NCI-H1694 treated with DMSO at 0.1 percent for 48 hours (cell line): ENCODE data around the gene STXBP1.
"Not testable (repeated sequence)": the region's sequence is repeated elsewhere in the genome, so short reads cannot be mapped to it uniquely, and the experiment has no call there.

Source experiments
- DNase-seq: peaks from one replicate; lab custom pipeline; 2025; lab: John Stamatoyannopoulos, UW

STXBP1 gene

GRCh38 chr9:127614961-127615360 lies 2.9 kb downstream of the STXBP1 start:
- no peak for DNase-seq

DNA sequence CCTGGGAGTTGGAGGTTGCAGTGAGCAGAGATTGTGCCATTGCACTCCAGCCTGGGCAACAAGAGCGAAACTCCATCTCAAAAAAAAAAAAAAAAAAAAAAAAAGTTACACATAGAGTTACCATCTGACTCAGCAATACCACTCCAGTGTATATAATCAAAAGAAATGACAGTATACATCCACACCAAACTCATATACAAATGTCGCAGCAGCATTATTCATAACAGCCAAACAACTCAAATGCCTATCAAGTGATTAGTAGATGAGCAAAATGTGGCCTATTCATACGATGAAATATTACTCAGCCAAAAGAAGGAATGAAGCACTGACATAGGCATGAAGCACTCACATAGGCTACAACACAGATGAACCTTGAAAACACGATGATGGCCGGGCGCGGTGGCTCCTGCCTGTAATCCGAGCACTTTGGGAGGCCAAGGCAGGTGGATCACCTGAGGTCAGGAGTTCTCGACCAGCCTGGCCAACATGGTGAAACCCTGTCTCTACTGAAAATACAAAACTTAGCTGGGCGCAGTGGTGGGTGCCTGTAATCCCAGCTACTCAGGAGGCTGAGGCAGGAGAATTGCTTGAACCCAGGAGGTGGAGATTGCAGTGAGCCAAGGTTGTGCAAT lies 9.4 kb downstream of the STXBP1 start:
- DNase-seq = not testable (repeated sequence)

DNA sequence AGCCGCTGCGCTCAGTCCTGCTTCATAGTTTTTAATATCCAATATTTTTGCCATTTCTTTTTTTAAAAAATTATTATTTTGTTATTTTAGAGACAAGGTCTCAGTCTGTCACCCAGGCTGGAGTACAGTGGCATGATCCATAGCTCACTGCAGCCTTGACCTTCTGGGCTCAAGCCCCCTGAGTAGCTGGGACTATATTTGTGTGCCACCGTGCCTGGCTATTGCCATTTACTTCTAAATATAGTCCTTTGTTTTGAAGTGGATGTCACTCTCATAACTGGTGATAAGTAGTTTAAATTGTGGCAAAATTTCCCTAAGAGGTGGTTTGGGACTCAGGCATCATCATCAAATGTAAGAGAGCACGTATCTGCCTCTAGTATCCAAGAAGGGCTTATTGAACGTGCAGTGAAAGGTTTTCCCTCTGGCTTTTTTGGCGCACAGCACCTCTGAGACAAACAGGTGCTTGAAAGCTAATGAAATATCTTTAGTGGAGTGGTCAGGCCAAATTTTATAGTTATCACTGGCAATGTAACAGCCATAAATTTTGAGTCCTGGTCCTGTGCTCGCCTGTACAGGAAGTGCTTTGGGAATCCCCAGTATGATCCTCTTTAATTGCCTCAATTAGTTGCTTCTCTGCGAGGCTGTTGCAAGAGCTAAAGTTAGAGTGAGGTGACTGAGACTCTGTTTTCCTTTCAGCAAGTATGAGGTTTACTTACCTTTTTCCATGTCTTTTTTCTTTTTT lies 14.8 kb downstream of the STXBP1 start:
- no peak for DNase-seq

DNA sequence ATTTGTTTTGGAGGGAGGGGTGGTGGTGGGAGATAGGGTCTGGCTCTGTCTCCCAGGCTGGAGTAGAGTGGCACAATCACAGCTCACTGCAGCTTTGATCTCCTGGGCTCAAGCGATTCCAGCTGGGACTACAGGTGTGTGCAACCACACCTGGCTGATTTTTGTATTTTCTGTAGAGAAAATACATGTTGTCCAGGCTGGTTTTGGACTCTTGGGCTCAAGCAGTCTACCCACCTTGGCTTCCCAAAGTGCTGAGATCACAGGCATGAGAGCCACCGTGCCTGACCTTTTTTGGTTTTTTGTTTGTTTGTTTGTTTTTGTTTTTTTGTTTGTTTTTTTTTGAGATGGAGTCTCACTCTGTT lies 15.4 kb downstream of the STXBP1 start:
- DNase-seq = no peak

- DNase-seq = no peak
Measured at GRCh38 chr9:127628758-127629467, 16.8 kb downstream of the STXBP1 start.

- DNase-seq = no peak
Measured at GRCh38 chr9:127629468-127630081, 17.5 kb downstream of the STXBP1 start.

GRCh38 chr9:127633216-127633862 lies 21.3 kb downstream of the STXBP1 start:
- DNase-seq = no peak

GRCh38 chr9:127634021-127634420 lies 21.9 kb downstream of the STXBP1 start:
- DNase-seq = no peak

DNA sequence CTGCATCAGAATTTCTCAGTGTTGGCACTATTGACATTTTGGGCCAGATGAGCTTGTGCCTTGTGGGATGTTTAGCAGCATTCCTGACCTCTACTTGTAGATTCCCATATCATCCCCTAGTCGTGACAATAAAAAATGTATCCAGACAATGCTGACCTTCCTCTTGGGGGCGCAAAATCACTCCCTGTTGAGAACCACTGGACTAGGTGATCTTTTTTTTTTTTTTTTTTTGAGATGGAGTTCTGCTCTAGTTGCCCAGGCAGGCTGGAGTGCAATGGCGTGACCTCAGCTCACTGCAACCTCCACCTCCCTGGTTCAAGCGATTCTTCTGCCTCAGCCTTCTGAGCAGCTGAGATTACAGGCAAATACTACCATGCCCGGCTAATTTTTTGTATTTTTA lies 22.6 kb downstream of the STXBP1 start:
- DNase-seq = peak; percentile 22

- no peak for DNase-seq
Measured at GRCh38 chr9:127635201-127635735, 23.2 kb downstream of the STXBP1 start.

- DNase-seq = peak; percentile 19
Measured at GRCh38 chr9:127637322-127637847, 25.3 kb downstream of the STXBP1 start.

GRCh38 chr9:127640908-127641545 lies 28.9 kb downstream of the STXBP1 start:
- peak; percentile 25 for DNase-seq

DNA sequence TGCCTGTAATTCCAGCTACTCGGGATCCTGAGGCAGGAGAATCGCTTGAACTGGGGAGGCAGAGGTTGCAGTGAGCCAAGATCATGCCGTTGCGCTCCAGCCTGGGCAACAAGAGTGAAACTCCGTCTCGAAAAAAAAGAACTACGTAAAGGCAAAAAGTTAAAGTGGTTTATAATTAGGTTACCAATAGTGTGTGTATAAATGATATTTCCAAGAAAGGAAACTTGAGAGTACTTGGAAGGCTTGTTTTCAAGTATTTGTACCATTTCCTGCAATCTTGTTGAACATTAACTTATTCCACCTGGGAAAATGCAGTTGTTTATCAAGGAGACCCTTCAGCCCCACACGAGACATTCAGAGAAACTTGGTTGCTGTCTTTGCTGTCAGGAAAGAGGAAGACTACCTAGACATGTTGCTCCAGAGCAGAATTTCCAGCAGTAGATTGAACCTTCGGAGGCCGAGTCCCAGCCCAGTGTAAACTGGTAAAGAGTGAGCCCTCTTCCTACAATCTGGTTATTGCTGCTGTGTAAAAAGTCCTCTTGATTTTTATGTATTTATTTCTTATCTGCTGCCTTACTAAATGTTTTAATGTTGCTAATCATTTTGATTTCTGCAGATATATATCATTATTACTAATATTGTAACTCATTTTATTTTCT lies 30.1 kb downstream of the STXBP1 start:
- no peak for DNase-seq

- no peak for DNase-seq
Measured at GRCh38 chr9:127644146-127644827, 32.2 kb downstream of the STXBP1 start.

GRCh38 chr9:127644943-127645342 lies 32.9 kb downstream of the STXBP1 start:
- DNase-seq = no peak

- no peak for DNase-seq
Measured at GRCh38 chr9:127647451-127647850, 35.4 kb downstream of the STXBP1 start.

GRCh38 chr9:127650518-127650917 lies 38.4 kb downstream of the STXBP1 start:
- DNase-seq = no peak

GRCh38 chr9:127651697-127652610 lies 39.9 kb downstream of the STXBP1 start:
- DNase-seq = no peak

- no peak for DNase-seq
Measured at GRCh38 chr9:127652733-127653132, 40.7 kb downstream of the STXBP1 start.
